Keratinocyte (primary cell): ENCODE results near the gene FXYD6. TPM values are rescaled to one million over a fixed set of nuclear protein-coding genes. Genes with fewer than 3 reads are reported as not detected.

ENCODE experiments used
- DNase-seq: peaks from one replicate; pipeline ENCODE4 v3.0.0-alpha.2; 2011; ENCODE audit warnings: low read depth, missing footprints, low spot score
- FAIRE-seq: peaks from 2 replicates; lab custom pipeline; 2011; peaks lifted over from hg19 to GRCh38; lab: Jason Lieb, UNC
- H2AFZ ChIP-seq: 2 replicates; pipeline ENCODE4 v1.6.0; 2012; ENCODE audit warnings: low read length, control low read depth, inconsistent platforms; ENCODE audit not compliant: control insufficient read depth
- H3K27ac ChIP-seq: 2 replicates; pipeline ENCODE4 v1.5.1; 2011; ENCODE audit warnings: low read length; ENCODE audit not compliant: control insufficient read depth, insufficient read depth
- H3K27me3 ChIP-seq: 3 replicates; pipeline ENCODE4 v1.6.0; 2011; ENCODE audit warnings: low read length; ENCODE audit not compliant: control insufficient read depth, insufficient read depth; ENCODE audit errors: extremely low read depth
- H3K36me3 ChIP-seq, 2 experiments: 2 replicates in 1 of 2; 3 replicates in 1 of 2; pipeline ENCODE4 v1.5.1; 2011; ENCODE audit warnings: low read length in 2 of 2, mild to moderate bottlenecking in 1 of 2; ENCODE audit not compliant: control insufficient read depth in 2 of 2, insufficient read depth in 2 of 2; ENCODE audit errors: extremely low read depth in 1 of 2
- H3K4me1 ChIP-seq: 3 replicates; pipeline ENCODE4 v1.5.1; 2011; ENCODE audit warnings: low read length; ENCODE audit not compliant: control insufficient read depth, insufficient read depth; ENCODE audit errors: extremely low read depth
- H3K4me2 ChIP-seq: 3 replicates; pipeline ENCODE4 v1.6.0; 2011; ENCODE audit warnings: low read depth, low read length; ENCODE audit not compliant: control insufficient read depth, insufficient read depth; ENCODE audit errors: extremely low read depth
- H3K4me3 ChIP-seq, 3 experiments: fragments of 200-600 bp in 1 of 3; sonication (generic) in 1 of 3; 2 replicates in 2 of 3; 3 replicates in 1 of 3; pipeline ENCODE4 v1.5.1; 2011 to 2016; ENCODE audit warnings: low read length in 3 of 3, mild to moderate bottlenecking in 3 of 3, control low read depth in 2 of 3, inconsistent platforms in 1 of 3, low read depth in 1 of 3, mixed read lengths in 1 of 3, mixed run types in 1 of 3, moderate library complexity in 1 of 3; ENCODE audit not compliant: control insufficient read depth in 2 of 3, insufficient read depth in 2 of 3; ENCODE audit errors: extremely low read depth in 1 of 3
- H3K79me2 ChIP-seq: 2 replicates; pipeline ENCODE4 v1.6.0; 2012; ENCODE audit warnings: low read length; ENCODE audit not compliant: control insufficient read depth, insufficient read depth
- H3K9ac ChIP-seq: 3 replicates; pipeline ENCODE4 v1.6.0; 2011; ENCODE audit warnings: low read length; ENCODE audit not compliant: control insufficient read depth, insufficient read depth; ENCODE audit errors: extremely low read depth
- H3K9me1 ChIP-seq: 3 replicates; pipeline ENCODE4 v1.6.0; 2011; ENCODE audit warnings: low read length; ENCODE audit not compliant: control insufficient read depth, insufficient read depth; ENCODE audit errors: extremely low read depth
- H3K9me3 ChIP-seq: 2 replicates; pipeline ENCODE4 v1.5.1; 2012; ENCODE audit warnings: low read depth, low read length; ENCODE audit not compliant: control insufficient read depth
- H4K20me1 ChIP-seq: 3 replicates; pipeline ENCODE4 v1.6.0; 2011; ENCODE audit warnings: low read length; ENCODE audit not compliant: control insufficient read depth, insufficient read depth; ENCODE audit errors: extremely low read depth
- CTCF ChIP-seq, 3 experiments: IDR thresholded peaks in 1 of 3; conservative IDR thresholded peaks in 1 of 3; optimal IDR thresholded peaks in 1 of 3; 2 replicates in 2 of 3; 3 replicates in 1 of 3; pipeline versions ENCODE3 to v1.5.1; 2011; ENCODE audit warnings: low read length in 3 of 3, mild to moderate bottlenecking in 3 of 3, moderate library complexity in 2 of 3, control low read depth in 1 of 3, inconsistent platforms in 1 of 3; ENCODE audit not compliant: insufficient read depth in 2 of 3; ENCODE audit errors: extremely low read depth in 1 of 3
- EZH2 ChIP-seq: IDR thresholded peaks from one replicate; pipeline ENCODE4 v1.6.1; 2012; ENCODE audit warnings: inconsistent platforms, mild to moderate bottlenecking, low read length, moderate library complexity
- dilution Hi-C: fragments of 300-500 bp; cut with MboI; formaldehyde crosslinking; loops from one replicate; pipeline ENCODE4 v1.7.0; 2020; ENCODE audit warnings: low sequenced_read_pairs; ENCODE audit not compliant: extremely low pct_ligation_motif_present
- polyA plus RNA-seq, 5 experiments: library from polyadenylated mRNA; depleted of rRNA in 3 of 5; stranded (reverse) in 3 of 5; stranded (forward) in 1 of 5; unstranded in 1 of 5; fragments of >200 nt; gene quantifications; 1 replicate in 1 of 5; 2 replicates in 3 of 5; 3 replicates in 1 of 5; pipeline versions ENCODE4 v1.2.1 to v1.2.3, GENCODE V29; 2011 to 2012; ENCODE audit warnings: missing spikeins in 2 of 5, low read depth in 1 of 5, low replicate concordance in 1 of 5

Gene FXYD6
- polyA plus RNA-seq, 1 donor (not counting 4 experiments of a cell fraction or from before 2014, with no cell fraction given) = not detected

GRCh38 chr11:117859488-117860112 lies 16.9 kb downstream of the FXYD6 start:
- dilution Hi-C loops = no loop called here
- peaks cover 6% of the 10 kb centered on the region for H3K27me3 ChIP-seq
- no peaks in the 10 kb centered on the region for H4K20me1 ChIP-seq
- no peak overlapping the region for H3K27ac ChIP-seq
- no peaks in the 10 kb centered on the region for H3K36me3 ChIP-seq
- no peaks in the 10 kb centered on the region for H3K9me1 ChIP-seq
- no peaks in the 10 kb centered on the region for H3K79me2 ChIP-seq
- no peaks in the 10 kb centered on the region for H3K9me3 ChIP-seq
- no peak overlapping the region for H2AFZ ChIP-seq
- TF ChIP-seq EZH2 (no peak), CTCF (optimal IDR thresholded peaks at IDR 0.05 in 1 of 3, IDR thresholded peaks at IDR 0.05 in 1 of 3, conservative IDR thresholded peaks at IDR 0.05 in 1 of 3; ENCODE audit: extremely low read depth in 1 of 3, insufficient read depth in 2 of 3, low read length in 3 of 3) (no peak)
- no peak overlapping the region for H3K4me3 ChIP-seq
- FAIRE-seq (no peak), DNase-seq (no peak)
- no peak overlapping the region for H3K9ac ChIP-seq
- H3K4me2 ChIP-seq = no peak overlapping the region
- H3K4me1 ChIP-seq = no peaks in the 10 kb centered on the region

GRCh38 chr11:117859061-117859460 lies 17.4 kb downstream of the FXYD6 start:
- DNase-seq (no peak), FAIRE-seq (no peak)
- H4K20me1 ChIP-seq = no peaks in the 10 kb centered on the region
- H3K9ac ChIP-seq = no peak overlapping the region
- H3K4me2 ChIP-seq = no peak overlapping the region
- dilution Hi-C loops = no loop called here
- H2AFZ ChIP-seq = no peak overlapping the region
- H3K36me3 ChIP-seq = no peaks in the 10 kb centered on the region
- H3K4me1 ChIP-seq = no peaks in the 10 kb centered on the region
- no peak overlapping the region for H3K4me3 ChIP-seq
- H3K9me1 ChIP-seq = no peaks in the 10 kb centered on the region
- H3K27ac ChIP-seq = no peak overlapping the region
- no peaks in the 10 kb centered on the region for H3K79me2 ChIP-seq
- peaks cover 6% of the 10 kb centered on the region for H3K27me3 ChIP-seq
- no peaks in the 10 kb centered on the region for H3K9me3 ChIP-seq
- TF ChIP-seq EZH2 = no peak
